ENCODE results near the gene KCNG2. TPM values are rescaled to one million over a fixed set of nuclear protein-coding genes. Genes with fewer than 3 reads are reported as not detected.

The KCNG2 gene
- polyA plus RNA-seq, 1 of the 3 experiments (the other 2 are of a cell fraction) = not detected

GRCh38 chr18:79771446-79772107 lies 26.2 kb upstream of the KCNG2 start (continued):
- TF ChIP-seq CTCF (IDR thresholded peaks at IDR 0.05) (no peak), REST (IDR thresholded peaks at IDR 0.05; ENCODE audit: low read depth, low read length) (no peak), JUND (IDR thresholded peaks at IDR 0.05) (no peak), RCOR1 (IDR thresholded peaks at IDR 0.05; ENCODE audit: low read length) (no peak), MAX (IDR thresholded peaks at IDR 0.05; ENCODE audit: low read depth) (no peak)
- TF ChIP-seq, protein P1, sequence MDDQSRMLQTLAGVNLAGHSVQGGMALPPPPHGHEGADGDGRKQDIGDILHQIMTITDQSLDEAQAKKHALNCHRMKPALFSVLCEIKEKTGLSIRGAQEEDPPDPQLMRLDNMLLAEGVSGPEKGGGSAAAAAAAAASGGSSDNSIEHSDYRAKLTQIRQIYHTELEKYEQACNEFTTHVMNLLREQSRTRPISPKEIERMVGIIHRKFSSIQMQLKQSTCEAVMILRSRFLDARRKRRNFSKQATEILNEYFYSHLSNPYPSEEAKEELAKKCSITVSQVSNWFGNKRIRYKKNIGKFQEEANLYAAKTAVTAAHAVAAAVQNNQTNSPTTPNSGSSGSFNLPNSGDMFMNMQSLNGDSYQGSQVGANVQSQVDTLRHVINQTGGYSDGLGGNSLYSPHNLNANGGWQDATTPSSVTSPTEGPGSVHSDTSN (IDR thresholded peaks at IDR 0.05) = no peak

GRCh38 chr18:79772108-79772864 lies 25.5 kb upstream of the KCNG2 start:
- WGBS (ENCODE audit: low lambda C conversion rate) = 9% methylated on average over 11 of the region's 38 CpGs

More at GRCh38 chr18:79772108-79772864, 25.5 kb upstream of the KCNG2 start:
- CTCF ChIA-PET = no interaction called here
- Histone ChIP-seq H3K9me3 (no peaks in the 10 kb centered on the region), H3K4me2 (no peak overlapping the region), H3K27ac (ENCODE audit: low read depth in 2 of 2, low read length in 1 of 2) (no peak overlapping the region), H3K4me3 (ENCODE audit: low read depth in 2 of 2, low read length in 1 of 2) (no peak overlapping the region), H2AFZ (ENCODE audit: low read depth) (no peak overlapping the region), H3K36me3 (replicated peaks in 1 of 2; ENCODE audit: control insufficient read depth in 1 of 2, insufficient read depth in 2 of 2, low read length in 1 of 2) (no peaks in the 10 kb centered on the region), H4K20me1 (ENCODE audit: insufficient read depth) (no peaks in the 10 kb centered on the region), H3K27me3 (ENCODE audit: insufficient read depth) (peaks cover 73% of the 10 kb centered on the region), H3K4me1 (ENCODE audit: control insufficient read depth in 1 of 2, insufficient read depth in 2 of 2, low read depth in 1 of 2, low read length in 1 of 2) (no peaks in the 10 kb centered on the region; a peak in 1 of 4 replicates), H3K9me2 (no peaks in the 10 kb centered on the region), H3K79me2 (ENCODE audit: insufficient read depth) (no peaks in the 10 kb centered on the region), H3K9ac (no peak overlapping the region), H3F3A (replicated peaks; ENCODE audit: insufficient read depth) (no peaks in the 10 kb centered on the region)
- POLR2A ChIA-PET = no interaction called here
- DNase-seq = no peak
- TF ChIP-seq, protein P2, sequence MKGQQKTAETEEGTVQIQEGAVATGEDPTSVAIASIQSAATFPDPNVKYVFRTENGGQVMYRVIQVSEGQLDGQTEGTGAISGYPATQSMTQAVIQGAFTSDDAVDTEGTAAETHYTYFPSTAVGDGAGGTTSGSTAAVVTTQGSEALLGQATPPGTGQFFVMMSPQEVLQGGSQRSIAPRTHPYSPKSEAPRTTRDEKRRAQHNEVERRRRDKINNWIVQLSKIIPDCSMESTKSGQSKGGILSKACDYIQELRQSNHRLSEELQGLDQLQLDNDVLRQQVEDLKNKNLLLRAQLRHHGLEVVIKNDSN (IDR thresholded peaks at IDR 0.05; ENCODE audit: borderline replicate concordance, low read depth) = no peak
- no peak for TF ChIP-seq EP300 (IDR thresholded peaks at IDR 0.05; ENCODE audit: borderline replicate concordance in 1 of 2, low read depth in 1 of 2, low read length in 1 of 2)
- no peak for TF ChIP-seq TEAD4 (IDR thresholded peaks at IDR 0.05; ENCODE audit: borderline replicate concordance, insufficient read depth)
- TF ChIP-seq FOXM1 (IDR thresholded peaks at IDR 0.05; ENCODE audit: low read depth) = no peak
- TF ChIP-seq, protein P3, sequence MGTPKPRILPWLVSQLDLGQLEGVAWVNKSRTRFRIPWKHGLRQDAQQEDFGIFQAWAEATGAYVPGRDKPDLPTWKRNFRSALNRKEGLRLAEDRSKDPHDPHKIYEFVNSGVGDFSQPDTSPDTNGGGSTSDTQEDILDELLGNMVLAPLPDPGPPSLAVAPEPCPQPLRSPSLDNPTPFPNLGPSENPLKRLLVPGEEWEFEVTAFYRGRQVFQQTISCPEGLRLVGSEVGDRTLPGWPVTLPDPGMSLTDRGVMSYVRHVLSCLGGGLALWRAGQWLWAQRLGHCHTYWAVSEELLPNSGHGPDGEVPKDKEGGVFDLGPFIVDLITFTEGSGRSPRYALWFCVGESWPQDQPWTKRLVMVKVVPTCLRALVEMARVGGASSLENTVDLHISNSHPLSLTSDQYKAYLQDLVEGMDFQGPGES (IDR thresholded peaks at IDR 0.05; ENCODE audit: low read depth, low read length) = no peak
- TF ChIP-seq FOXJ3 (CRISPR knock-in tag; IDR thresholded peaks at IDR 0.05) = no peak
- TF ChIP-seq TCF12 (IDR thresholded peaks at IDR 0.05) = no peak
- TF ChIP-seq MEF2A (IDR thresholded peaks at IDR 0.05; ENCODE audit: borderline replicate concordance, low read depth) = no peak
- no peak for TF ChIP-seq YY1 (IDR thresholded peaks at IDR 0.05; ENCODE audit: low read depth)
- TF ChIP-seq RCOR1 (IDR thresholded peaks at IDR 0.05; ENCODE audit: low read length) = no peak
- no peak for TF ChIP-seq TAF1 (IDR thresholded peaks at IDR 0.05; ENCODE audit: borderline replicate concordance, low read depth, low read length)
- no peak for TF ChIP-seq SIN3A (IDR thresholded peaks at IDR 0.05; ENCODE audit: borderline replicate concordance, low read depth, low read length)
- no peak for TF ChIP-seq JUND (IDR thresholded peaks at IDR 0.05)
- TF ChIP-seq RAD21 (IDR thresholded peaks at IDR 0.05; ENCODE audit: low read length) = no peak
- TF ChIP-seq GATA2 (CRISPR knock-in tag; IDR thresholded peaks at IDR 0.05) = no peak

Data from SK-N-SH (cell line).